ENCODE measurements around the gene AIG1. TPM values are rescaled to one million over a fixed set of nuclear protein-coding genes. Genes with fewer than 3 reads are reported as not detected.

Gene AIG1
- total RNA-seq, 1 donor: 70.9 TPM

GRCh38 chr6:143096403-143096802 is 35.7 kb downstream of the AIG1 start:
- Histone ChIP-seq H3K36me3 (ENCODE audit: insufficient read depth, low read length) (no peaks in the 10 kb centered on the region), H4K20me1 (ENCODE audit: insufficient read depth, low read length) (no peaks in the 10 kb centered on the region), H3K9me3 (ENCODE audit: low read depth, low read length) (no peaks in the 10 kb centered on the region), H3K27ac (ENCODE audit: low read depth, low read length) (no peak overlapping the region), H3K79me2 (ENCODE audit: insufficient read depth, low read length) (no peaks in the 10 kb centered on the region), H3K4me3 (ENCODE audit: insufficient read depth, low read length) (no peak overlapping the region), H3K27me3 (ENCODE audit: insufficient read depth, low read length) (no peaks in the 10 kb centered on the region), H3K4me1 (ENCODE audit: insufficient read depth, low read length) (no peaks in the 10 kb centered on the region), H2AFZ (ENCODE audit: low read length) (no peak overlapping the region), H3K4me2 (ENCODE audit: insufficient read depth, low read length) (no peak overlapping the region)
- no peak for DNase-seq (ENCODE audit: insufficient read length, low spot score, missing footprints)
- no peak for TF ChIP-seq CTCF (IDR thresholded peaks at IDR 0.05; ENCODE audit: extremely low read depth, low read depth, low read length)

- no peak for DNase-seq (ENCODE audit: insufficient read length, low spot score, missing footprints)
- TF ChIP-seq CTCF (IDR thresholded peaks at IDR 0.05; ENCODE audit: extremely low read depth, low read depth, low read length): no peak
- Histone ChIP-seq H3K4me3 (ENCODE audit: insufficient read depth, low read length) (no peak overlapping the region), H3K27ac (ENCODE audit: low read depth, low read length) (no peak overlapping the region), H3K27me3 (ENCODE audit: insufficient read depth, low read length) (no peaks in the 10 kb centered on the region), H4K20me1 (ENCODE audit: insufficient read depth, low read length) (no peaks in the 10 kb centered on the region), H3K79me2 (ENCODE audit: insufficient read depth, low read length) (no peaks in the 10 kb centered on the region), H3K9me3 (ENCODE audit: low read depth, low read length) (no peaks in the 10 kb centered on the region), H2AFZ (ENCODE audit: low read length) (no peak overlapping the region), H3K4me1 (ENCODE audit: insufficient read depth, low read length) (no peaks in the 10 kb centered on the region), H3K36me3 (ENCODE audit: insufficient read depth, low read length) (no peaks in the 10 kb centered on the region), H3K4me2 (ENCODE audit: insufficient read depth, low read length) (no peak overlapping the region)
Observed at GRCh38 chr6:143097224-143097795, 36.6 kb downstream of the AIG1 start.

- H3K36me3 ChIP-seq (ENCODE audit: insufficient read depth, low read length): no peaks in the 10 kb centered on the region
- H3K4me3 ChIP-seq (ENCODE audit: insufficient read depth, low read length): no peak overlapping the region
- H2AFZ ChIP-seq (ENCODE audit: low read length): no peak overlapping the region
- H3K9me3 ChIP-seq (ENCODE audit: low read depth, low read length): no peaks in the 10 kb centered on the region
- H3K27me3 ChIP-seq (ENCODE audit: insufficient read depth, low read length): no peaks in the 10 kb centered on the region
- no peak for TF ChIP-seq CTCF (IDR thresholded peaks at IDR 0.05; ENCODE audit: extremely low read depth, low read depth, low read length)
- no peaks in the 10 kb centered on the region for H3K79me2 ChIP-seq (ENCODE audit: insufficient read depth, low read length)
- H3K27ac ChIP-seq (ENCODE audit: low read depth, low read length): no peak overlapping the region
- H3K4me1 ChIP-seq (ENCODE audit: insufficient read depth, low read length): no peaks in the 10 kb centered on the region
- no peak for DNase-seq (ENCODE audit: insufficient read length, low spot score, missing footprints)
- H4K20me1 ChIP-seq (ENCODE audit: insufficient read depth, low read length): no peaks in the 10 kb centered on the region
- H3K4me2 ChIP-seq (ENCODE audit: insufficient read depth, low read length): no peak overlapping the region
Observed at GRCh38 chr6:143098054-143098671, 37.5 kb downstream of the AIG1 start.

- Histone ChIP-seq H3K36me3 (ENCODE audit: insufficient read depth, low read length) (no peaks in the 10 kb centered on the region), H4K20me1 (ENCODE audit: insufficient read depth, low read length) (no peaks in the 10 kb centered on the region), H3K79me2 (ENCODE audit: insufficient read depth, low read length) (no peaks in the 10 kb centered on the region), H3K4me2 (ENCODE audit: insufficient read depth, low read length) (no peak overlapping the region), H3K4me1 (ENCODE audit: insufficient read depth, low read length) (no peaks in the 10 kb centered on the region), H2AFZ (ENCODE audit: low read length) (no peak overlapping the region), H3K27ac (ENCODE audit: low read depth, low read length) (no peak overlapping the region), H3K4me3 (ENCODE audit: insufficient read depth, low read length) (no peak overlapping the region), H3K27me3 (ENCODE audit: insufficient read depth, low read length) (no peaks in the 10 kb centered on the region), H3K9me3 (ENCODE audit: low read depth, low read length) (no peaks in the 10 kb centered on the region)
- no peak for TF ChIP-seq CTCF (IDR thresholded peaks at IDR 0.05; ENCODE audit: extremely low read depth, low read depth, low read length)
- no peak for DNase-seq (ENCODE audit: insufficient read length, low spot score, missing footprints)
Observed at GRCh38 chr6:143099647-143100046, 39.0 kb downstream of the AIG1 start.
